Left hindlimb (tissue), 1 donor: Measurements from ENCODE around the gene CLCN3.
"Not testable (repeated sequence)": the region's sequence is repeated elsewhere in the genome, so short reads cannot be mapped to it uniquely, and the experiment has no call there.

ENCODE experiments used
- DNase-seq: peaks from one replicate; pipeline ENCODE4 v3.0.0-alpha.2; 2018

The CLCN3 gene

DNA sequence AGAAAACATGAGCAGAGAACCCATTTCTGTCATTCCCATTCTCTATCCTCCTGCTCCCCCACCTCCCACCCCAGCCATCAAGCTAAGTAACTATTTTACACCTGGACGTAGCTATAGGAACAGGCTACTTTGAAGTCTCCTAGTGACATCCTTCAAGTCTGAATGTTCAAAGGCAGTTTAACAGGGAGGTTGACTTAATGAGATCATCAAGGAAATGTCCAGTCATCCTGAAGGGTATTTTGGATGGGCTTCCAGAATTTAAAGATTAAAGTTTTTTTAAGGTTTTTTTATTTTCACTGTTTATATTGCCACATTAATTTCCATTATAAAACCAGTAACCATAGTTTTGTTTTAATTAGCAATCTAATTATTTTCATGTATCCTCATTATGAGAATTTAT lies 96.3 kb downstream of the CLCN3 start:
- no peak for DNase-seq

DNA sequence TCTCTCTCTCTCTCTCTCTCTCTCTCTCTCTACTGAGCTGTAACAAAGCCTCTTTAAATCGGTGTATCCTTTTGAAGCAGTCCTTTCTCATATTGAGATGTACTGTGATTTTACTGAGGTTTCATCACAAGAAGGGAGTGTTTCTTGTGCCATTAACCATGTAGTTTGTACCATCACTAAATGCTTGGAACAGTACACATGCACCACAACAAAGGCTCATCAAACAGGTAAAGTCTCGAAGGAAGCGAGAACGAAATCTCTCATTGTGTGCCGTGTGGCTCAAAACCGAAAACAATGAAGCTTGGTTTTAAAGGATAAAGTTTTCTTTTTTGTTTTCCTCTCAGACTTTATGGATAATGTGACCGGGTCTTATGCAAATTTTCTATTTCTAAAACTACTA lies 100.2 kb downstream of the CLCN3 start:
- DNase-seq: no peak

DNA sequence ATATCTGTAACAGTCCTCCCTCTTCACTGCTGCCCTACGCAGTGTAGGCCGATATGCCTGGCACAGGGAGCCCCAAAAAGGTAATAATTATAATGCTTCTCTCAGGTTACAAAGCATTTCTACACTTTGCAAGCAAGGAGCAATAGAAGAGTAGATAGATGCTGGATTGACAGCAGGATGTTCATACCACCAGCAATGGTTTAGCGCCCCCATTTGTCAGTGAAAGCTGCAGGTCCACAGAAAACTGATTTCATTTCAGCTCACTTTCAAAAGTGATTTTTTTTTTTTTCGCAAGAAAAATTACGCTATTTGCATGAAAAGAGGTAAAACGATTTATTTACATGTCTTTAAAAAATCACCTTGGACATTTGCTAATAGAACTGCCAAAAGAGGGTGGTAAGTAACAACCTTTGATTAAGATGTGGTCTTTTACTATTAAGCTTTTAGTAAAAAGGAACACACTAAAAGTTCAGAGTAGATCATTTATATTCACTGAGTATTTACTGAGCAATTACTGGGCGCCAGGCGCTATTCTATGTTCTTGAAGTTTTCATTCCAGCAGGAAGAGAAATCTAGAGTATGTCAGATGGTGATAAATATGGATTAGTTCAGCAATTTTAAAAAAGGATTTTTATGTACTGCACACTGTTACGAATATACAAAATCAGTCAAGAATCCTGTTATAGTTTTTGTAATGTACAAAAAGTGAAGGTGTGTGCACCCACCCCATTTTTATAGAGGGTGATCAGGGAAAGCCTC lies 103.0 kb downstream of the CLCN3 start:
- DNase-seq: no peak

DNA sequence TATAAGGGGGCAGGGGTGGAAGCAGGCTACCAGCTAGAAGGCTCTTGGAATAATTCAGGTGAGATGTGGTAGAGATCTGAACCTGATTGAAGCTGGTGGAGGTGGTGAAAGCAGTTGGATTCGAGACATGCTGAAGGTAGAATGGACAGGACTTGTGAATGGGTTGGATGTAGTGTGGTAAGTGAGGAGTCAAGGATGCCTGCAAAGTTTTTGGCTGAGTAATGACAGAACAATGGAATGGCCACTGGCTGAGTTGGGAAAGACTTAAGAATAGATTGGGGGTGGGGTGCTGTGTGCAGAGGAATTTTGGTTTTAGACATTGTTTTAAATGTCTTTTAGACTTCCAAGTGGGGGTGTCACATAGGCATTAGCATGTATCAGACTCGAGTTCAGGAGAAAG lies 103.9 kb downstream of the CLCN3 start:
- no peak for DNase-seq

DNA sequence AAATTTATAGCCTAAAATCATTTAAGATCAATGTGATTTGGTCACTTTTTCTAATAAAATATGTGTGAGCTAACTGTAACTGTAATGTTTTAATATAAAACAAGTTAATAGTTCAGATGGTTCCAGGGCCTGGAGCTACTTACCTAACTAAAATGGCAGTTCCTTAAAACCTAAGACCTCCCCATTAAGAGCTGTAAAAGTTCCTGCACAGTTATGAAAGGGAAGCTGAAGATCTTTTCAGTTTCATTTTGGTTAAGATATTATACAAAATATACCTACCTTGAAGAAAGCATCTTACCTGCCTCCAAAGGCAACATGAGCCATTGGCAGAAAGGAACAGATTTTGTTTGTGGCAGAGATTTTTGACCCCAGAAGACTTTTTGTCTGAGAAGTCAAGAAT lies 107.2 kb downstream of the CLCN3 start:
- no peak for DNase-seq

DNA sequence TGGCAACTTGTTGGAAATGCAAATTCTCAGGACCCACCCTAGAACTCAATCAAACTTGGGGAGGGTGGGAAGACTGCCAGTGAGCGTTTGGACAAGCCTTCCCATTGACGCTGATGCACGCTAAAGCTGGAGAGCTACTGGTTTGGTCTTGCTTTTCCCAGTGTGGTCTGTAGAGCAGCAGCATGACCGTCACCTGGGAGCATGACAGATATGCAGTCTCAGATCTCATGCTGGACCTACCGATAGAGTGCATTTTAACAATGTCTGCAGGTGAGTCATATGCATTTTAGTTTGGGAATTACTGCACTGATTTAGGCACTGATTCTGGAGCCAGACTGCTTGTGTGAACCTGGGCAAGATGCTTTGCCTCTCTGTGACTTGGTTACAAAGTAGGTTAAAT lies 110.2 kb downstream of the CLCN3 start:
- DNase-seq: no peak

DNA sequence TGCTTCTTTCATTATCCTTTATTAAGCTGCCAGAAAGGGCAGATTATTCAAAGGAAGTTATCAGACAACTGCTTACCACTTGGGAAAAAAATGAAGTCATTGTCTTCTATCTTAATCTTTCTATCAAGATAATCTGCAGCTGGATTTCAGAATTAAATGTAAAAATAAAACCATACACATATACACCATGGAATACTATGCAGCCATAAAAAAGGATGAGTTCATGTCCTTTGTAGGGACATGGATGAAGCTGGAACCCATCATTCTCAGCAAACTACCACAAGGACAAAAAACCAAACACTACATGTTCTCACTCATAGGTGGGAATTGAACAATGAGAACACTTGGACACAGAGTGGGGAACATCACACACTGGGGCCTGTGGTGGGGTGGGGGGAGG lies 118.2 kb downstream of the CLCN3 start:
- not testable (repeated sequence) for DNase-seq

DNA sequence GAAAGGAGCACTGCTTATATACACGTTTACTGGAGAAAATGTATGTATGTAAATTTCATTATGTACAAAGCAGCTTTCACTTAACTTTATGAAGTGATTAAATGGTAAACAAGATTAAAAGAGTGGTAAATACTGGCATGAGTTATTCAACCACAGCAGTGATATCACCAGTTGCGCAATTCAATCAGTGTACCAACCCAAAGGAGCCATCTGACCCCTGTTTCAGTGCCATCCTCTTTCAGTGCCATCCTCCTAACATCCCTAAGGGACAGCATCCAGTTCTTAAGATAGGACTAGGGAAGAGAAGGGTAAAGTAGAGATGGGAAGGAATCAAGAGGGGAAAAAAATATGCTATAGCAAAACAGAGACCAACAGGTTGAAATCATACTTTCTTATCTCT lies 121.2 kb downstream of the CLCN3 start:
- no peak for DNase-seq

DNA sequence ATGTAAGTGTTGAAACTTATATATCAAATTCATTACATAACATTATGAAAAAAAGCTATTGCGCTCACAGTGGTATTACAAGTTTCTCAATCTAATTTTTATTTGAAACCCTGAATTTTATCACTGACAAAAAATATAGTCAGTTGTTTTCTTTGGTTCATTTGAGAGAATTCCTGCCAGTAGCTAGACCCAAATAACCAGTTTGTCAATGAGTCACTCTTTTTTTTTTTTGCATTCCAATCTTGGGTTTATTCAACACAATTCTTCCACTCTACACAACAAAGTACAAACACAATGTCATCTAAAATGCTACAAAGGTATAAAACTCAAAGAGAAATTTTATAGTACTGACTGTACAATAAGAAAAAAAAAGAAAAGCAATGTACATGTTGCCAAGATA lies 124.2 kb downstream of the CLCN3 start:
- DNase-seq: no peak

DNA sequence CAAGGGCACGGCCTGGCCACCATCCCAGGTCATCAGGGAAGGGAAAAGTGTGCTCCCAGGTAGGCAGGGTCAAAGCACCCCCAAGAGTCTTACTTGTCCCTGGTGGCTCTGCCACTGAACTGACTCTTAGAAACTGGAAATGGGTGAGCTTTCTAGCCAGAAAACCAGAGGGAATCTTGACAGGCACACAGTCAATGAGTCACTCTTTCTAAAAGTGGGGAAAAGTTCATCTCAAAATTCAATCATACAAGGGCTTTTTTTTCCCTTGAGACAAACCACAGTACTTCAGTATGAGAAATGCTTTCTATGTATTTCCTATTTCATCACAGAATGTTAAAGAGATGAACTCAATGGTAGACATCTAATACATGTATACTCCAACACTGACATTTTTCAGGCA lies 124.9 kb downstream of the CLCN3 start:
- no peak for DNase-seq

DNA sequence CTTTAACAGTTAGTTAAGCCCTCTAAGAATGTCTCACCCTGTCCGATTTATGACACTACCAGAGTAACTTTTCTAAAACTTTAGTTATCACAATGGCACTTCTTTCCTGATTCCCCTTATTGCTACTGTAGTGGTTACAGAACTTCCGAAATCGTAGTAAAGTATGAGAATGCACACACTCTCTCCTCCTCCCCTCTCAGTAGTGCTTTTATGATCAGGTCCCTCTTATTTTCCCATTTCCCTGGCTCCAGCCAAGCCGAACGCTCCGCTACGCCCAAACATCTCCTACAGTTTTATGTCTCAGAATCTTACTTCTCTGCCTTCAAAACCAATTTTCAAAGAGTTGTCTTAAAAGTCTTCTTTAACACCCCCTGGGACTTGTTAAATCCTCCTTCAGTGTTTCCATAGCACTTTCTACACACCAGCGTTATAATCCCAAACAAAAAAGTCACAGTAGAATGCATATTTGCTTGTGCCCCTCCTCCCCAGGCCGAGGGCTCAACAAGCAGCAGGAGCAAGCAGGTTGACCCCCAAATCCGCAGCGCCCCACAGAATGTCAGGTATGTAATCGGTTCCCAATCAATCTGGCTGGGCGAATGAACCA lies 136.7 kb downstream of the CLCN3 start:
- DNase-seq: no peak

DNA sequence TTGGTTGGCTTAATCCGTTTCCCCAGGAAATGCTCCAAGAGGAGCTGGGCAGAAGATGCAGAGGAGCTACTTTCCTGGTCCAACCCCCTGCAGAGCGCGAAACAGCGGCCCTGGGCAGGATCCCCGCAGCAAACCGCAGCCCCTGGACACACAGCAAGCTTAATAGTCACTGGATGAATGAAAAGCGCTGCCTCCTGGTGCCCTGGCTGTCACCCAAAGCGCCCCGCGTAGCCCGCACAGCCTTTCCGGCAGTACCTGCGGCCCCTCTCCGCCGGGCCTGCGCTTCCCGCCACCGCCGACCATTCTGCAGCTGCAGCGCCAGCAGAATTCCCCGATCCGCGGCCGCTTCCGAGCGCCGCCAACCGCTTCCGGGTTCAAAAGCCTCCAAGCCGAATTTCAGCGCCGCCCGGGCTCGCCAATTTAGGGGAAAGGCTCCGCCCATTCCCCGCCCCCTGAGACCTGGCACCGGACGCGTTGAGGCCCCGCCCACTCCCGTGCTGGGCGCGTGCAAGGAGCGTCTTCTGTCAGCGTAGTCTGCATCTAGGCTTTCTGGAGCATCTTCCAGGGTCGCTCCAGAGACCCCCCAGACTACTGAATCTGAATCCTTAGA lies 137.3 kb downstream of the CLCN3 start, which contains the start of gene HPF1:
TSS of gene HPF1 (minus strand) at position 370 of the 610 bp plus-strand sequence. CDS start at position 303, 67 bp downstream.
- peak; percentile 94 for DNase-seq

DNA sequence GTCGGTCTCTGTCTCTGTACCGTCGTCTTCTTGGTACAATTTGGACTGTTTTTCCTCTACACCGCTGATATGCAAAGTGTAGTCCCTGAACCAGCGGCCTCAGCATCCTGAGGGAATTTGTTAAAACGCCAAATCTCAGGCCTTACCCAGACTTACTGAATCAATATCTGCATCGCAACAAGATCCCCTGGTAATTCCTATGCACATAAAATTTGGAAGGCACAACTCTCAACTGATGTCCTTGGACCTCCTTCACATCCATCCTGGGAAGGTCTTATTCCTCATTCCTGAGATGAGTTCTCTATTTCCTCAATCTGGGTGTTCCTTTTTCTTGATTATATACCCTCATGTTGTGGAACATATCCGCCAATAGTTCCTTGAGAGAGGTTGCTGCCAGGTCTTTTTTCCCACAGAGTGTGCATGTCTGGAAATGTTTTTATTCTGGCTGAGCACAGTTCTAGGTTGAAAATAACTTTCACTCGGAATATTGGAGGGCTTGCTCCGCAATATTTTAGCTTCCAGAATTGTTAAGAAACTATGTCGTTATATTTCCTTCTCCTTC lies 138.1 kb downstream of the CLCN3 start:
- DNase-seq: no peak

DNA sequence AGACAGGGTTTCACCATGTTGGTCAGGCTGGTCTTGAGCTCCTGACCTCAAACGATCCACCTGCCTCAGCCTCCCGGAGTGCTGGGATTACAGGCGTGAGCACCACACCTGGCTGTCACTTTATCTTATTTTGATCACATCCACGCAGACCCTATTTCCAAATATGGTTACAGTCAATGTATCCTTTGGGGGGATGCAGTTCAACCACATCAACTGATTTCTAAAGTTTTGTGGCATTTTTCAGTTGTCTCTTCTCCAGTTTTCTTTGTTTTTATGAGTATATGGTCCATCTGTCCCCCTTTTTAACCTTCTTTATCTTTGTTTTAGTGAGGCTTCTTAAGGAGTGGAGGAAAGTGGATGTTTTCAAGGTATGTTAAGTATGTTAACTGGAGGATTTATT lies 141.5 kb downstream of the CLCN3 start:
- no peak for DNase-seq

DNA sequence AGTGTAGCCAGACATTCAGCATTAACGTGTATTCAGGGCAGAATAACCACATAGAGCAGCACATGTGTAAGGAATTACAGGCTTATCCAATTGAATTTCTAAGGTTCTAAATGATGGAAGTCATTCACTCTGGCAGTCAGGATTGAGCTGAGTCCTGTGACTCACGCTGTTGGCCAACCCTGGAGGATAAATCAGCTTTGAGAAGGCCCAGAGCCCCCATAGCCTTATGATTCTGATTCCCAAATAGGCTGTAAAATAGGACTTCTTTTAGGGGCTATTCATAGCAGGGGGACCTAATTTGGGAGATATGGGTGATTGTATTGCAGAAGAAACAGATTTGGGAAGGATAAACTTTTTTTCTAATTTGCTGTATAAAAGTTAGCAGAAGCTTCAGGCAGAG lies 145.5 kb downstream of the CLCN3 start:
- no peak for DNase-seq

DNA sequence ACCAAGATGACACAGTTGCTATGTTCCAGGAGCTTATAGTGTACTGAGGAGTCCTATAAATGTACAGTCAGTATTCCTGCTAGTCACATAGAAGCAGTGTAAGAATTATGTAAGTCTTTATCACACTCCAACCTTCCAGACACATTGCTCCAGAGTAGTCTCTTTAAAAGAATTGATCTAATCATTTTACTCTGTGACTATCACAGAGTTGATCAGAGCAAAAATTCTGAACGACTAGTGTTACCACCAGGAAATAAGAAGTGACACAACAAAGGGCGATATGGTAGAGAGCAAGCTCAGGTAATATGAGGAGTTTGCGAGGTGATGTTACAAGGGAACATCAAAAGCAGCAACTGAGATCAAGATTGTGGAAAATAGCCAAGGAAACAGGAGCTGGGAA lies 146.4 kb downstream of the CLCN3 start:
- DNase-seq: no peak

DNA sequence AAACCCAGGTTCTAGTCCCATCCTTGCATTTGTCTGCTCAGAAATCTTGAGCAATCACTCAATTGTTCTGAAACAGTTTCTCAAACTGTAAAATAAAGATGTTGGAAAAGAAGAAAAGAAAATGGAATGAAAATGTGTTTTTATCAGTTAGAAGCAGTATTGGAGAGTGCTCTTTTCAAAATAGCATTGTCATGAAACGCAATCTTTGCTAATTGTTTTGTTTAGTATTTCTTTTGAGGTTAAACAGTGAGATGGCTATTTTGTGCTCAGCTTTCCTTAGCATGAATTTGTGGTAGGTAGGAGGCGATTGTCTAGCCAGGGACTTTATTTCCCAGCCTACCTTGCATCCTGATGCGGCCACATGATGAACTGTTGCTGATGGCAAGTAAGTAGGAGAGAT lies 148.0 kb downstream of the CLCN3 start:
- DNase-seq: no peak

DNA sequence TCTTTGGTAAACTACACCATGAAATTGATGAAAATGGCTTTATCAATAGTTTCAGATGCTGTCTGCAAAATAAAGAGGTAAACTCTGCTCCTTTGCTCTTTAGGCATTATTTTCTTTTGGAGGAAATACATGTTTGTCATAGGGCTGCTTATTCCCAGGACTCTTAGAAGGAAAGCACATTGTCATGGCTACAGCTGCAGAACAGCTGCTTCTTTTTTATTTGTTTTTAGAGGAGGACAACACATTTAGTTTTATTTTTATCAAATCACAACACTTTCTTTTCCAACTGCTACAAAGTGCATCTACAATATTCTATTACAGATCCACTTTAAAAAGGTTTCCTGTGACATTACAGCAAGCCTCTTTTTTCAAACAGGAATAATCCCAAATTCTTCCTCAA lies 150.0 kb downstream of the CLCN3 start:
- no peak for DNase-seq

DNA sequence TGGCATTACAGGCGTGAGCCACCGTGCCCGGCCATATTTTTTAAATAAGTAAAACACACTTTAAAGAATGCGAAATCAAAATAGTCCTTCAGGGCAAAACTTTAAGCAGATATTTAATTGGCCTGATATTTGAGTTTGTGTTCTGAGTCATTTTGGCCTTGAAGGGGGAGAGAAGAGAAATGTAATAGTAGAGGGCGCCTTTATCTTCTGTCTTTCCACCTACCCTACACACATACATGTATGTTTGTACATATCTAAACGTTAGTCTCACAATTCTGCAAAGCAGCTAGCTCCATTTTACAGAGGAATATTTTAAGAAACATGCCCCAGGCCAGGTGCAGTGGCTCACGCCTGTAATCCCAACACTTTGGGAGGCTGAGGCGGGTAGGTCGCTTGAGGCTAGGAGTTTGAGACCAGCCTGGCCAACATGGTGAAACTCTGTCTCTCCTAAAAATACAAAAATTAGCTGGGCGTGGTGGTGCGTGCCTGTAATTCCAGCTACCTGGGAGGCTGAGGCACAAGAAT lies 151.2 kb downstream of the CLCN3 start:
- DNase-seq: not testable (repeated sequence)
